HEK293T (cell line): ENCODE data around the gene MAFF.

Experiments used
- CTCF ChIA-PET: fragments of 350-600 bp; formaldehyde crosslinking; extraction: SDS; loops from one replicate; lab custom pipeline; 2021; ENCODE audit warnings: antibody characterized with exemption, inconsistent platforms; lab: Yijun Ruan, JAX
- POLR2A ChIA-PET: fragments of 350-600 bp; formaldehyde crosslinking; extraction: SDS; loops from one replicate; lab custom pipeline; 2020; ENCODE audit warnings: antibody characterized with exemption, inconsistent platforms; lab: Yijun Ruan, JAX
- DNase-seq: peaks from one replicate; pipeline ENCODE4 v3.0.0; 2012; ENCODE audit warnings: mixed read lengths; ENCODE audit errors: extremely low spot score
- ARNT ChIP-seq: fragments of 450-650 bp; IDR thresholded peaks from 2 replicates; pipeline ENCODE4 v1.6.1; 2017; ENCODE audit warnings: mild to moderate bottlenecking
- BHLHE40 ChIP-seq: fragments of 450-650 bp; IDR thresholded peaks from 2 replicates; pipeline ENCODE4 v1.6.1; 2016; ENCODE audit warnings: mild to moderate bottlenecking, moderate library complexity, borderline replicate concordance
- CTBP1 ChIP-seq: fragments of 450-650 bp; IDR thresholded peaks from 2 replicates; pipeline ENCODE4 v1.6.1; 2016; ENCODE audit warnings: borderline replicate concordance
- ELF4 ChIP-seq: fragments of 450-650 bp; IDR thresholded peaks from 2 replicates; pipeline ENCODE4 v1.6.1; 2017; ENCODE audit warnings: antibody characterized with exemption
- FOXA1 ChIP-seq: fragments of 450-650 bp; IDR thresholded peaks from 2 replicates; pipeline ENCODE4 v1.6.1; 2016; ENCODE audit warnings: mild to moderate bottlenecking
- FOXK2 ChIP-seq: fragments of 450-650 bp; IDR thresholded peaks from 2 replicates; pipeline ENCODE4 v1.6.1; 2016; ENCODE audit warnings: mild to moderate bottlenecking
- FOXM1 ChIP-seq: fragments of 450-650 bp; IDR thresholded peaks from 2 replicates; pipeline ENCODE4 v1.6.1; 2017; ENCODE audit warnings: mild to moderate bottlenecking, borderline replicate concordance
- HDGF ChIP-seq: fragments of 450-650 bp; IDR thresholded peaks from 2 replicates; pipeline ENCODE4 v1.6.1; 2017; ENCODE audit warnings: antibody characterized with exemption, borderline replicate concordance
- L3MBTL2 ChIP-seq: fragments of 450-650 bp; conservative IDR thresholded peaks from 2 replicates; pipeline ENCODE4 v1.6.1; 2016; ENCODE audit warnings: mild to moderate bottlenecking
- LEF1 ChIP-seq: fragments of 450-650 bp; IDR thresholded peaks from 2 replicates; pipeline ENCODE4 v1.6.1; 2017; ENCODE audit warnings: mild to moderate bottlenecking, borderline replicate concordance
- NFRKB ChIP-seq: fragments of 450-650 bp; IDR thresholded peaks from 2 replicates; pipeline ENCODE4 v1.6.1; 2016; ENCODE audit warnings: mild to moderate bottlenecking, moderate library complexity
- PKNOX1 ChIP-seq: fragments of 450-650 bp; IDR thresholded peaks from 2 replicates; pipeline ENCODE4 v1.6.1; 2016
- SP1 ChIP-seq: fragments of 450-650 bp; IDR thresholded peaks from 2 replicates; pipeline ENCODE4 v1.6.1; 2017
- SUZ12 ChIP-seq: fragments of 450-650 bp; IDR thresholded peaks from 2 replicates; pipeline ENCODE4 v1.6.1; 2016; ENCODE audit warnings: mild to moderate bottlenecking
- TARDBP ChIP-seq: fragments of 450-650 bp; IDR thresholded peaks from 2 replicates; pipeline ENCODE4 v1.6.1; 2016
- ZNF384 ChIP-seq: fragments of 450-650 bp; IDR thresholded peaks from 2 replicates; pipeline ENCODE4 v1.6.1; 2016

Gene MAFF

GRCh38 chr22:38249803-38250642 is 48.2 kb downstream of the MAFF start:
- TF ChIP-seq CTBP1 (no peak), L3MBTL2 (no peak), ZNF384 (no peak), HDGF (no peak)
- ChIA-PET POLR2A (no interaction called here), CTCF (interaction anchor here (1.2 kb wide), 1 partner anchor 11 kb away, joined by 3 read pairs; no protein-coding TSS in a partner anchor)
- DNase-seq: no peak

- POLR2A ChIA-PET: no interaction called here
These were observed 49.0 kb downstream of the MAFF start for GRCh38 chr22:38250643-38251340.

GRCh38 chr22:38251341-38251692 is 49.5 kb downstream of the MAFF start:
- no peak for DNase-seq
- TF ChIP-seq ARNT (no peak), FOXM1 (no peak), HDGF (no peak), CTBP1 (no peak), SP1 (no peak), ZNF384 (no peak), PKNOX1 (no peak), FOXK2 (no peak), SUZ12 (no peak), L3MBTL2 (no peak), FOXA1 (no peak), NFRKB (no peak), TARDBP (no peak), BHLHE40 (no peak), LEF1 (no peak), ELF4 (no peak)
- CTCF ChIA-PET: interaction anchor here (0.6 to 1.2 kb wide), 2 partner anchors 9 to 10 kb away, joined by 3 to 4 read pairs; no protein-coding TSS in a partner anchor
- POLR2A ChIA-PET: interaction anchor here (1.0 kb wide), 1 partner anchor 20 kb away, joined by 3 read pairs; no protein-coding TSS in a partner anchor

More at GRCh38 chr22:38250643-38251340, 49.0 kb downstream of the MAFF start:
- no peak for TF ChIP-seq SP1
- TF ChIP-seq FOXA1: no peak
- no peak for TF ChIP-seq NFRKB
- no peak for TF ChIP-seq SUZ12
- no peak for TF ChIP-seq ZNF384
- no peak for TF ChIP-seq L3MBTL2
- TF ChIP-seq ARNT: no peak
- TF ChIP-seq TARDBP: no peak
- CTCF ChIA-PET: interaction anchor here (1.2 kb wide), 1 partner anchor 10 kb away, joined by 3 read pairs; no protein-coding TSS in a partner anchor
- no peak for DNase-seq

- ChIA-PET POLR2A (no interaction called here), CTCF (no interaction called here)
- TF ChIP-seq HDGF (no peak), FOXM1 (no peak), L3MBTL2 (no peak), BHLHE40 (no peak), ZNF384 (no peak), ELF4 (no peak), NFRKB (no peak), CTBP1 (no peak), LEF1 (no peak), SUZ12 (no peak), TARDBP (no peak), FOXK2 (no peak), PKNOX1 (no peak), FOXA1 (no peak), ARNT (no peak), SP1 (no peak)
- DNase-seq: no peak
These were observed 53.9 kb downstream of the MAFF start for GRCh38 chr22:38255697-38256096.

- no peak for DNase-seq
- ChIA-PET POLR2A (no interaction called here), CTCF (interaction anchor here (0.7 kb wide), 1 partner anchor 1500 kb away, joined by 3 read pairs; no protein-coding TSS in a partner anchor)
- TF ChIP-seq TARDBP: no peak
- no peak for TF ChIP-seq HDGF
- TF ChIP-seq ARNT: no peak
- TF ChIP-seq BHLHE40: no peak
- TF ChIP-seq L3MBTL2: no peak
- TF ChIP-seq LEF1: no peak
- no peak for TF ChIP-seq SP1
- no peak for TF ChIP-seq NFRKB
- no peak for TF ChIP-seq ELF4
- no peak for TF ChIP-seq CTBP1
- no peak for TF ChIP-seq FOXK2
These were observed 55.4 kb downstream of the MAFF start for GRCh38 chr22:38257181-38257580.

- ChIA-PET CTCF (interaction anchor here (0.6 to 0.7 kb wide), 2 partner anchors 72 to 1501 kb away, joined by 3 to 4 read pairs; no protein-coding TSS in a partner anchor), POLR2A (interaction anchor here (1.5 kb wide), 1 partner anchor 11 kb away, joined by 3 read pairs; no protein-coding TSS in a partner anchor)
- no peak for DNase-seq
- TF ChIP-seq ARNT (no peak), NFRKB (no peak), LEF1 (no peak), HDGF (no peak), FOXM1 (no peak), BHLHE40 (no peak), PKNOX1 (no peak), L3MBTL2 (no peak), FOXK2 (no peak), CTBP1 (no peak), ZNF384 (no peak), FOXA1 (no peak), SP1 (no peak), TARDBP (no peak)
These were observed 56.0 kb downstream of the MAFF start for GRCh38 chr22:38257650-38258250.
